ENCODE measurements around the gene KYAT1. TPM values are rescaled to one million over a fixed set of nuclear protein-coding genes. Genes with fewer than 3 reads are reported as not detected.

Gene KYAT1
- total and polyA plus RNA-seq, 2 of the 8 experiments (the other 6 are each of a cell fraction or from before 2014, with no cell fraction given): 30.4 to 42.2 TPM

GRCh38 chr9:128912270-128912853, 30.6 kb upstream of the KYAT1 start (continued):
- no peak for TF ChIP-seq CHD7 (IDR thresholded peaks at IDR 0.05; ENCODE audit: insufficient replicate concordance, low read length)
- no peak for TF ChIP-seq TAF7 (optimal IDR thresholded peaks at IDR 0.05; ENCODE audit: borderline replicate concordance, low read depth, low read length)
- TF ChIP-seq SUZ12 (IDR thresholded peaks at IDR 0.05; ENCODE audit: low read length): no peak
- TF ChIP-seq CBX8 (IDR thresholded peaks at IDR 0.05; ENCODE audit: borderline replicate concordance, low read depth, low read length): no peak
- TF ChIP-seq JUND (IDR thresholded peaks at IDR 0.05; ENCODE audit: low read length): peak; percentile 48; the same call in 1 of the 2 replicates
- TF ChIP-seq CEBPB (IDR thresholded peaks at IDR 0.05; ENCODE audit: low read depth, low read length): no peak
- TF ChIP-seq SIX5 (IDR thresholded peaks at IDR 0.05; ENCODE audit: low read depth, low read length): no peak
- no peak for TF ChIP-seq CBX5 (IDR thresholded peaks at IDR 0.05; ENCODE audit: low read depth, low read length)
- TF ChIP-seq POLR2A (IDR thresholded peaks at IDR 0.05; ENCODE audit: control extremely low read depth in 1 of 2, low read depth in 2 of 2, low read length in 2 of 2): no peak
- no peak for TF ChIP-seq CHD1 (IDR thresholded peaks at IDR 0.05; ENCODE audit: low read depth, low read length)
- 0 out of 2 replicates have a peak, but pooled peaks have one; percentile 29 for TF ChIP-seq TAF1 (IDR thresholded peaks at IDR 0.05; ENCODE audit: low read depth, low read length)
- no peak for TF ChIP-seq ZNF274 (IDR thresholded peaks at IDR 0.05; ENCODE audit: borderline replicate concordance, extremely low read depth, low read length)

Data from H1 (cell line).